Neural cell (in vitro differentiated cells): Measurements from ENCODE around the gene MYO9A. TPM values are rescaled to one million over a fixed set of nuclear protein-coding genes. Genes with fewer than 3 reads are reported as not detected.

Source experiments
- H2AFZ ChIP-seq: fragments of 200-600, 300-800 bp; sonication (generic), shearing (Covaris generic); 2 replicates; pipeline ENCODE4 v1.6.0; 2014; ENCODE audit warnings: low read depth, mild to moderate bottlenecking, antibody characterized with exemption, low read length, moderate library complexity
- H3F3A ChIP-seq: fragments of 200-600 bp; shearing (Covaris generic); 2 replicates; pipeline ENCODE4 v1.6.1; 2016; ENCODE audit warnings: mild to moderate bottlenecking, moderate library complexity, mixed read lengths, antibody characterized with exemption, low read length; ENCODE audit not compliant: insufficient read depth, poor library complexity, severe bottlenecking
- H3K27ac ChIP-seq: fragments of 200-600, 300-800 bp; sonication (generic), shearing (Covaris generic); 2 replicates; pipeline ENCODE4 v1.5.1; 2014; ENCODE audit warnings: mild to moderate bottlenecking, low read length, moderate library complexity
- H3K27me3 ChIP-seq: fragments of 300-800, 200-600 bp; sonication (generic), shearing (Covaris generic); 2 replicates; pipeline ENCODE4 v1.6.0; 2014; ENCODE audit warnings: mild to moderate bottlenecking, low read depth, low read length, moderate library complexity; ENCODE audit not compliant: insufficient read depth
- H3K36me3 ChIP-seq: fragments of 300-800, 200-600 bp; sonication (generic), shearing (Covaris generic); 2 replicates; pipeline ENCODE4 v1.5.1; 2014; ENCODE audit warnings: mild to moderate bottlenecking, antibody characterized with exemption, low read length, moderate library complexity; ENCODE audit not compliant: insufficient read depth
- H3K4me2 ChIP-seq: fragments of 300-800, 200-600 bp; sonication (generic), shearing (Covaris generic); 2 replicates; pipeline ENCODE4 v1.6.0; 2014; ENCODE audit warnings: mild to moderate bottlenecking, low read length
- H3K4me3 ChIP-seq: fragments of 300-800, 200-600 bp; sonication (generic), shearing (Covaris generic); 2 replicates; pipeline ENCODE4 v1.5.1; 2014; ENCODE audit warnings: mild to moderate bottlenecking, low read length, moderate library complexity
- H3K79me2 ChIP-seq: fragments of 200-600 bp; shearing (Covaris generic); replicated peaks from 2 replicates; pipeline ENCODE4 v1.6.0; 2014; ENCODE audit warnings: mild to moderate bottlenecking, low read length, moderate library complexity; ENCODE audit not compliant: insufficient read depth
- H3K9ac ChIP-seq: fragments of 300-800, 200-600 bp; sonication (generic), shearing (Covaris generic); 2 replicates; pipeline ENCODE4 v1.6.1; 2016; ENCODE audit warnings: mild to moderate bottlenecking, low read length, mixed read lengths
- H3K9me2 ChIP-seq: fragments of 200-600 bp; shearing (Covaris generic); 2 replicates; pipeline ENCODE4 v1.6.1; 2016; ENCODE audit warnings: mild to moderate bottlenecking, low read length, mixed read lengths; ENCODE audit not compliant: insufficient read depth
- H3K9me3 ChIP-seq: fragments of 200-600, 300-800 bp; sonication (generic), shearing (Covaris generic); 2 replicates; pipeline ENCODE4 v1.6.1; 2016; ENCODE audit warnings: mild to moderate bottlenecking, mixed run types, low read length, moderate library complexity, mixed read lengths
- H4K20me1 ChIP-seq: fragments of 200-600 bp; shearing (Covaris generic); 2 replicates; pipeline ENCODE4 v1.6.1; 2016; ENCODE audit warnings: mild to moderate bottlenecking, mixed run types; ENCODE audit not compliant: insufficient read depth
- EP300 ChIP-seq: fragments of 450-650 bp; conservative IDR thresholded peaks from 2 replicates; pipeline ENCODE4 v1.6.1; 2014; ENCODE audit warnings: antibody characterized with exemption, mild to moderate bottlenecking, moderate library complexity; ENCODE audit not compliant: poor library complexity, severe bottlenecking
- EZH2 ChIP-seq: fragments of 200-600, 300-800 bp; shearing (Covaris generic), sonication (generic); IDR thresholded peaks from 2 replicates; pipeline ENCODE4 v1.6.1; 2014; ENCODE audit warnings: antibody characterized with exemption, low read length, borderline replicate concordance, mild to moderate bottlenecking; ENCODE audit not compliant: insufficient read depth, poor library complexity, severe bottlenecking
- MXI1 ChIP-seq: fragments of 450-650 bp; conservative IDR thresholded peaks from 2 replicates; pipeline ENCODE4 v1.6.1; 2014; ENCODE audit warnings: antibody characterized with exemption, mild to moderate bottlenecking; ENCODE audit not compliant: poor library complexity, severe bottlenecking
- POLR2AphosphoS5 ChIP-seq: IDR thresholded peaks from 2 replicates; pipeline ENCODE4 v1.6.1; 2012
- RAD21 ChIP-seq: fragments of 450-650 bp; conservative IDR thresholded peaks from 2 replicates; pipeline ENCODE4 v1.6.1; 2014; ENCODE audit warnings: antibody characterized with exemption, mild to moderate bottlenecking, moderate library complexity
- REST ChIP-seq: IDR thresholded peaks from 2 replicates; pipeline ENCODE4 v1.6.1; 2012; ENCODE audit warnings: borderline replicate concordance
- SMC3 ChIP-seq: fragments of 450-650 bp; conservative IDR thresholded peaks from 2 replicates; pipeline ENCODE4 v1.6.1; 2014; ENCODE audit warnings: antibody characterized with exemption, mild to moderate bottlenecking, moderate library complexity; ENCODE audit not compliant: poor library complexity
- TAF1 ChIP-seq: IDR thresholded peaks from 2 replicates; pipeline ENCODE4 v1.6.1; 2012; ENCODE audit warnings: low read depth
- polyA plus RNA-seq: library from polyadenylated mRNA; depleted of rRNA; stranded (reverse); fragments of >200 nt; gene quantifications from 2 replicates; pipeline ENCODE4 v1.2.3, GENCODE V29; 2014
- TF ChIP-seq, protein P1 (sequence below): fragments of 450-650 bp; IDR thresholded peaks from 2 replicates; pipeline ENCODE4 v1.5.1; 2014; ENCODE audit warnings: antibody characterized with exemption, mild to moderate bottlenecking, moderate library complexity; ENCODE audit not compliant: poor library complexity, severe bottlenecking

Gene MYO9A
- polyA plus RNA-seq, 1 donor from 2014 or later, result 22.7 TPM

DNA sequence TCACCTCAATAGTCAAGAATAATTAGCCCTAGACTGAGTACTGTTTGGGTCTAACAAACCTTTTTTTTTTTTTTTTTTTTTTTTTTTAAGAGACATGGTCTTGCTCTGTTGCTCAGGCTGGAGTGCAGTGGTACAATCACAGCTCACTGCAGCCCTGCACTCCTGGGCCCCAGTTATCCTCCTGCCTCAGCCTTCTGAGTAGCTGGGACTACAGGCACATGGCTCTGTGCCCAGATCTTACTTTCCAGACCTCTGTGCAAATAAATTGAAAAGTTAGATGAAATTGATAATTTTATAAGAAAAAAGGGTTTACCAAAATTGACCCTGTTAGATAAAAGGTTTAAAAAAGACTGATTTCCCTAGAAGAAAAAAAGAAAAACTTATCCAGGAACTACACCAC is 228.6 kb downstream of the MYO9A start:
- H3K9ac ChIP-seq, result no peak overlapping the region
- peaks cover 23% of the 10 kb centered on the region for H3K36me3 ChIP-seq
- H3K27me3 ChIP-seq, result no peaks in the 10 kb centered on the region
- H3K9me3 ChIP-seq, result no peaks in the 10 kb centered on the region
- H4K20me1 ChIP-seq, result no peaks in the 10 kb centered on the region
- no peaks in the 10 kb centered on the region for H3F3A ChIP-seq
- no peaks in the 10 kb centered on the region for H3K9me2 ChIP-seq
- no peak for TF ChIP-seq POLR2AphosphoS5
- H3K27ac ChIP-seq, result no peak overlapping the region
- H3K4me3 ChIP-seq, result no peak overlapping the region
- no peak overlapping the region for H3K4me2 ChIP-seq
- no peak overlapping the region for H2AFZ ChIP-seq
- no peaks in the 10 kb centered on the region for H3K79me2 ChIP-seq

GRCh38 chr15:71888797-71889196 is 229.2 kb downstream of the MYO9A start:
- H3K79me2 ChIP-seq, result no peaks in the 10 kb centered on the region
- H4K20me1 ChIP-seq, result no peaks in the 10 kb centered on the region
- no peak overlapping the region for H2AFZ ChIP-seq
- H3K9me2 ChIP-seq, result no peaks in the 10 kb centered on the region
- no peaks in the 10 kb centered on the region for H3K27me3 ChIP-seq
- H3K4me2 ChIP-seq, result no peak overlapping the region
- peaks cover 24% of the 10 kb centered on the region for H3K36me3 ChIP-seq
- H3K9me3 ChIP-seq, result no peaks in the 10 kb centered on the region
- no peaks in the 10 kb centered on the region for H3F3A ChIP-seq
- no peak overlapping the region for H3K9ac ChIP-seq
- no peak overlapping the region for H3K4me3 ChIP-seq
- H3K27ac ChIP-seq, result no peak overlapping the region
- TF ChIP-seq SMC3 (no peak), TAF1 (no peak), RAD21 (no peak), EZH2 (no peak), POLR2AphosphoS5 (no peak), EP300 (no peak), REST (no peak), MXI1 (no peak)
- TF ChIP-seq, protein P1, sequence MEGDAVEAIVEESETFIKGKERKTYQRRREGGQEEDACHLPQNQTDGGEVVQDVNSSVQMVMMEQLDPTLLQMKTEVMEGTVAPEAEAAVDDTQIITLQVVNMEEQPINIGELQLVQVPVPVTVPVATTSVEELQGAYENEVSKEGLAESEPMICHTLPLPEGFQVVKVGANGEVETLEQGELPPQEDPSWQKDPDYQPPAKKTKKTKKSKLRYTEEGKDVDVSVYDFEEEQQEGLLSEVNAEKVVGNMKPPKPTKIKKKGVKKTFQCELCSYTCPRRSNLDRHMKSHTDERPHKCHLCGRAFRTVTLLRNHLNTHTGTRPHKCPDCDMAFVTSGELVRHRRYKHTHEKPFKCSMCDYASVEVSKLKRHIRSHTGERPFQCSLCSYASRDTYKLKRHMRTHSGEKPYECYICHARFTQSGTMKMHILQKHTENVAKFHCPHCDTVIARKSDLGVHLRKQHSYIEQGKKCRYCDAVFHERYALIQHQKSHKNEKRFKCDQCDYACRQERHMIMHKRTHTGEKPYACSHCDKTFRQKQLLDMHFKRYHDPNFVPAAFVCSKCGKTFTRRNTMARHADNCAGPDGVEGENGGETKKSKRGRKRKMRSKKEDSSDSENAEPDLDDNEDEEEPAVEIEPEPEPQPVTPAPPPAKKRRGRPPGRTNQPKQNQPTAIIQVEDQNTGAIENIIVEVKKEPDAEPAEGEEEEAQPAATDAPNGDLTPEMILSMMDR, result no peak

DNA sequence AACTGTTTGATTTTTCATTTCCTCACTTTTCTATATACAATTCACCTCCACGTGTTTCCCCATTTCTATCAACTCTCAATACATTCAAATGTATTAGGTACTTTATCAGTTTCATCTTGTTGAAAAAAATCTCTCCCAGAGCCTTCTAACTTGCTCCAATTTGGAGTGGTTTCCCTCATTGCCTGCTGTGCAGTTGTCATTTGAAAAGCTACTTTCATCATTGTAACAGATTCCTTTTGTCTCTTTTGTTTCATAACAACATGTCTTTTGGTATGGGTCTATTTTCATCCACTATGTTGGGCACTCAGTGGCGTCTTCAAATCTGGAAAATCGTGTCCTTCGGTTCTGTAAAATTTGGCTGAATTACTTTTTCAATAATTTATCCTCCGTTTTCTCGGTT is 232.6 kb downstream of the MYO9A start:
- Histone ChIP-seq H3K79me2 (no peaks in the 10 kb centered on the region), H3F3A (no peaks in the 10 kb centered on the region), H2AFZ (no peak overlapping the region), H3K9ac (no peak overlapping the region), H3K9me2 (no peaks in the 10 kb centered on the region), H3K4me3 (no peak overlapping the region), H3K27me3 (no peaks in the 10 kb centered on the region), H3K4me2 (no peak overlapping the region), H3K36me3 (peaks cover 23% of the 10 kb centered on the region), H3K9me3 (no peaks in the 10 kb centered on the region), H4K20me1 (no peaks in the 10 kb centered on the region), H3K27ac (no peak overlapping the region)
- TF ChIP-seq SMC3 (no peak), EP300 (no peak), EZH2 (no peak)
- TF ChIP-seq, protein P1, result no peak
